ENCODE measurements around the gene MCM9.

MCM9 gene

GRCh38 chr6:118860363-118860762 lies 74.6 kb downstream of the MCM9 start:
- DNase-seq: no peak

DNA sequence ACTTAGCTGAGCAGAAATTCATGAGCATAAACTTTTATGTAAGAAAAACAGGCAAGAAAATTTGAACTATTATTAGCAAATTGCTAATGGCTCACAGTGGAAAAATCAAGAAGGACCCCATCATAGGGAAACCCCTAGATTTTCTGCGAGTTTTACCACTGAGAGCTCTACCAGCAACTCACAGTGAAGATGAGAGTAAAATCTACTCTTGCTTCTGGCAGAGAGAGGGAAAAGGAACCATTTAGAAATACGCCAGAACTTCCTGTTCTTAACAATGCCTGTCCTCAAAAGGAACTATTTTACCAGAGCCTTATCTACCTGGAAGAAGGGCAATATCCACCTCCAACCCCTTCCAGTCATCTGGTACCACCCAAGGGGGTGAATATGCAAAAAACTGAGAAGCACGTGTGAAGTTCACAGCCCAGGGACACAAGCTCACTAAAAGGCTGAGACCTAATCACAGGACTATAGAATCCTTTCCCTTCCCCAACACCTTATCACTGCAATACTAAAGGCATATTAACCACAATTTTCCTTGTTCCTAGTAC lies 75.4 kb downstream of the MCM9 start:
- DNase-seq: no peak

- no peak for DNase-seq
Observed at GRCh38 chr6:118856301-118856700, 78.7 kb downstream of the MCM9 start.

DNA sequence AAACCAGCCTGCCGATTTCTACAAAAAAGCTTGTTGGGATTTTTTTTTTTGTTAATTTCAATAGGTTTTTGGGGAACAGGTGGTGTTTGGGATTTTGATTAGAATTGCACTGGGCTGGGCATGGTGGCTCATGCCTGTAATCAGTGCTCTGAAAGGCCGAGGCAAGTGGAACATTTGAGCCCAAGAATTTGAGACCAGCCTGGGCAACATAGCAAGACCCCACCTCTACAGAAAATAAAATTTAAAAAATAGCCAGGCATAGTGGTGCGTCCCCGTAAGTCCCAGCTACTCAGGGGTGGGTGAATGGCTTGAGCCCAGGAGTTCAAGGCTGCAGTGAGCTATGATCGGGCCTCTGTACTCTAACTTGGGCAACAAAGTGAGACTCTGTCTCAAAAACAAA lies 81.6 kb downstream of the MCM9 start:
- no peak for DNase-seq

GRCh38 chr6:118844915-118845314 lies 90.0 kb downstream of the MCM9 start:
- DNase-seq: no peak

DNA sequence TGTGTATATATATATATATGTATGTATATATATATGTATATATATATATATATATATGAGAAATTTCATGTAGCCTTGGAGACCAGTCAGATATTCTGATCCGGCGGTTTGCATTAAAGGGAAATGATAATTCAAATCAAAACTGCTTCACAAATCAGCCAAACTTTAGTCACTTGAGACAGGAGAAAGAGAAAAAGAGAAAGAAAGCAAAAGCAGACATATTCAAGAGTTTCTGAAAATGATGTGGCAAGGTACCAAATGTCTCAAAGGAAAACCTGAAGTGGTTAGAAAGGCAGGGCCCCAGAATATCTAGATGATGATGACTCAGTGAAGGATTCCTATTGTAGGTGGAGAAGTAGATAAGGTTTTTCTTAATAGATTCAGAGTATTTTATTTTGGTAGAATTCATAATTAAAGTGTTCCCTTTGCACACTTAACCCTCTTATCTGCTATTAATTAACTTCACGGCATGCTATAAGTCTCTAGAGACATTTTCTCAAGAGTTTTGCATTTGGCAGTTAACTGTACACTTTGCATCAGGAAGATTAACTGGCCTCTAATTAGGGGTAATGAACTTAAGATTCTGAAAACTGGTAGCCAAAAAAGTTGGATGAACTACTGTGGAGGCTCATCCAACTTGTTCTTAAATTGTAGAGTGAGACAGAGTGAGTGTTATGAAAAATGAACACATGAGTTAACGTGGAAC lies 91.1 kb downstream of the MCM9 start:
- DNase-seq: peak; percentile 25

DNA sequence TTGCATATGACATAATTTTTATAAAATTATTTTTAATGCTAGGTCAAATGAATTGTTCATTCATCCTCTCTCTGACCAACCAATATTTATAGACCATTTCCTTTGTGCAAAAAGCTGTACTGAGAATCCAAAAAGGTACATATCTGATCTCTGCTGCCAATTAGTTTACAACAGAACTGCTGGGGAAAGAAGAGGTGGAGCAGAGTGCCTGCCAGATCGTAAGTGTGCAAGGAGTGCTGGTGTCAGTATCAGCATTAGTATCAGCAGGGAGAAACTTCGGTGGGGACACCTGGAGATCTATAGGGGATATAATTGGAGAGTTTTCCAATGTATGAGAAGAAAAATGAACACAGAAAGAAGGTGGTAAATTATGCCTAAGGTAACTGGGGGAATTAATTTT lies 104.3 kb downstream of the MCM9 start:
- DNase-seq: no peak

- no peak for DNase-seq
Observed at GRCh38 chr6:118829817-118830478, 105.0 kb downstream of the MCM9 start.

- DNase-seq: no peak
Observed at GRCh38 chr6:118826096-118826495, 108.9 kb downstream of the MCM9 start.

DNA sequence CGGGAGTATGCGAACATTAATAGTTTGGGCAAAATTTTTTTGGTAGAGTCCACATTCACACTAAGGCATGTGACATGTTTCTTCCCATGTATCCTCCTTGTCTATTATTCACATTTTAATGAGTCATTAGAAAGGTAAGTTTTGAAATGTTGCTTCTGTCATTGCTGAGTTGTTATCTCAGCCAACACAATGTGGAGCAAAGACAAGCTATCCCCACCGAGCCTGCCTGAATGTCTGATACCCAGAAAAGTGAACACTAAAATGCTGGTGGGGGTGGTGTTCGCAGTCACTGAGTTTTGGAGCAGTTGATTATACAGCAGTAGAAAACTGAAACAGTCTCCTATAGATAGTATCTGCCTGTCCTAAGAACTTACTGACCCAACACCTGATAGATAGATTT lies 109.3 kb downstream of the MCM9 start:
- DNase-seq: no peak

GRCh38 chr6:118815495-118815894 lies 119.5 kb downstream of the MCM9 start:
- no peak for DNase-seq

DNA sequence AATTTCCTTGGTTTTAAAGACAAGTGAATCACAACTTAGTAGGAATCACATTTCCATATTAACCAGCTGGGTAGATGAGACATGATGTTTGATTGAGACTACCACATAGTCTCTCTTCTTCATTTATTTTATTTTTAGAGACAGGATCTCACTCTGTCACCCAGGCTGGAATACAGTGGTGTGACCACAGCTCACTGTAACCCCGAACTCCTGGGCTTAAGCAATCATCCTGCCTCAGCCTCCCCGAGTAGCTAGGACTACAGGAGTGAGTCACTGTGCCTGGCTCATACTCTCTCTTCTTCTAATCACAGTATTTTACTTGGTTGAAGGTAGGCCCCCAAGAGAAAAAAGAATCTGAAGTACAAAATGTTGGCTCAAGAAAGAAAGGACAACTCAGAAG lies 121.2 kb downstream of the MCM9 start:
- DNase-seq: peak; percentile 49

DNA sequence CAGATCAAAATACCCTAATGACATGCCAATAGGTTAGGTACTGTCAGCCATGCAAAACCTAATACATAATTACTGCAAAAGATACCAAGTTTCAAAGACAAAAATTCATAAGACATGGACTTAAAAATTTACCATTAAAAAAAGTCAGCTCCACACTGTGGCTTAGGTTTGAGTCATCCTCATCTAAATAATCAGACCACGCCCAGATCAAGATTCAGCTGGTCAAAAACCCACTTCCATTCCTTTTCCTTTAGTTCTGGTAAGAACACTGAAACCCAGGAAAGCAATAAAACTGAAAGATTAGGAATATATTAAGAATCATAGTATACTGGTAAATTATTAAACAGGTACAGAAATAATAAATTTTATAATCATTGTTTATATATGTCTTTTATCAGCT lies 122.0 kb downstream of the MCM9 start:
- no peak for DNase-seq

- peak; percentile 68 for DNase-seq
Observed at GRCh38 chr6:118810420-118811027, 124.4 kb downstream of the MCM9 start.

GRCh38 chr6:118808793-118809638 lies 125.9 kb downstream of the MCM9 start:
- DNase-seq: no peak

DNA sequence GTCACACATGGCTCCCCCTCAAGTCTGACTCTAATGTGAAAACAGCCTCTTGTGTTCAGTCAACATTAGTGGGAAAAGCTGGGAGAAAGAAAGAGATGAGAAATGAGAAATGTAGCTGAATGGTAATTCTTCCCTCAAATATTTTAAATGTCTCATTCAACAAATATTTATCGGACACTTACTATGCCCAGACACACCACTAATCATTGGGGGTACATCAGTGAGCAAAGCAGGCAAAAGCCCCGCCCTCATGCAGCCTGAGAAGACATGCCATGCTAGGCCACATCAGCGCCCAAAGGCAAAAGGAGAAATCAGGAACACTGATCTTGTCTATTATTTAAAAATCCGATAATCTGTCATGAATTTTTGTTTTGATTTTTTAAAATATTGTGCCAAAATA lies 130.9 kb downstream of the MCM9 start:
- DNase-seq: no peak

- no peak for DNase-seq
Observed at GRCh38 chr6:118801257-118801656, 133.7 kb downstream of the MCM9 start.

DNA sequence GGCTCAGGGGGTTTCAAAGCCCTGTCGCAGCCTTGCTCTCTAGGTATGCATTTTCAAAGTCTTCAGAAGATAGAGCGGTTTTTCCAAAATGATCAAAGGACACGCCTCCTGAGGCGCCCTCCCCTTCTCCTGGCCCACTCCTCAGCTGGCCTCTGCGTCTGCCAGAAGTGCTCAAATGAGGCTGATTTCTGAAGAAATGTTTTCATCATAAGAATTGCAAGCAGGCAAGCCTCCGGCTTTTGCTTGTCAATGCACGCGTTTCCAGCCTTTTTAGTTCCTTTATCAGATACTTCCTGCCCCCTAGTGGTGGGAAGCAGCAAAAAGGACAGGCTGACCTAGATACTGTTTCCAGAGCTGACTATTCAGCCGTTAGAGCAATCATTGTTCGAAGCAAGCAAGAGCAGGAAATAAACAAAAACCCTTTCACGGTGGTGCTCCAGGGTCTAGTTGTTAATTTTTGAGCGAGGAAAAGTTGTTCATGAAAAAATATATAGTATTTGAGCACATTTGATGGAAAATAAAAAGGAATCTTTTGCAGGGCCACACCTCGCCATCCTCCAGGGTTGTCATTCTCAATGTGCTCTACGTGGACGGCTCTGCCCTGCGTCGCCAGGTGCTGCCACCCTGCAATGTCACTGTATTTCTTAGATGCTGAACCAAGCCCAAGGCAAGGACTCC lies 134.4 kb downstream of the MCM9 start:
- peak; percentile 89 for DNase-seq

DNA sequence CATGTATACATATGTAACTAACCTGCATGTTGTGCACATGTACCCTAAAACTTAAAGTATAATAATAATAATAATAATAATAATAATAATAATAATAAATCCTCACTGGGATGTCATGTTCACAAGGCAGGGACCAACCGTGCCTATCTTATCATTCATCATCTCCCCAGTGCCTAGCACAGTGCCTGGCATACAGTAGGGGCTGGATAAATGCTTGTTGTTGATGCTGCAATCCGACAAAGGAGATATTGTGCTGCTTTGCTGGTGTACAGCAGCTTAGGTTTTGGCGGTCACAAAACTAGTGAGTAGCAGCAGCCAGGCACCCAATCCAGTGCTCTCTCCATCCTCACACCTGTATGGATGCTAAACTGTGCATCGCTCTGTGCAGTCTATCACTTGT lies 135.1 kb downstream of the MCM9 start:
- no peak for DNase-seq

DNA sequence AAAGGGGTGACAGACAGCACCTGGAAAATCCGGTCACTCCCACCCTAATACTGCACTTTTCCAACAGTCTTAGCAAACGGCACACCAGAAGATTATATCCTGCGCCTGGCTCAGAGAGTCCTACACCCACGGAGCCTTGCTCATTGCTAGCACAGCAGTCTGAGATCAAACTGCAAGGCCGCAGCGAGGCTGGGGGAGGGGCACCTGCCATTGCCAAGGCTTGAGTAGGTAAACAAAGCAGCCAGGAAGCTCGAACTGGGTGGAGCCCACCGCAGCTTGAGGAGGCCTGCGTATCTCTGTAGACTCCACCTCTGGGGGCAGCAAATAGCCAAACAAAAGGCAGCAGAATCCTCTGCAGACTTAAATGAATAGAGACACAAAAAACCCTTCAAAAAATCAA lies 138.4 kb downstream of the MCM9 start:
- DNase-seq: peak; percentile 78

GRCh38 chr6:118791499-118791898 lies 143.5 kb downstream of the MCM9 start:
- peak; percentile 36 for DNase-seq

GRCh38 chr6:118789954-118790353 lies 145.0 kb downstream of the MCM9 start:
- no peak for DNase-seq

DNA sequence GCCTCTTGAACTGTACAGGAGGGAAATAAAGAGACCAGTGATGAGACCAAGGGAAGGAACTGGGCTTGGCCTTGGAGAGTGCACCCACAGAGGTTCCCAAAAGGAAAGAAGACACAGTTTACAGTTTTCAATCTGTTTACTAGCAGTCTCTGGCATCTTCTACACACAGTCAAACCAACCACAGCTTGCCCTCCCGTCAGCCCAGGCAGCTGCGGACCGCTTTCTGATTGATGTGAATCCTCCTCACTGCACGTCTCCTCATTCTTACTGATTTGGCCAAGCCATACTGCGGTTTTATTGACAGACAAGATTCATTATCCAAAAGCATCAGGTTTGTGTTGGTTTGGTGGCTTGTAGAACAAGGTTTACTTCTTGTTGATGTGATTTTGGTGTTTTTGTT lies 145.5 kb downstream of the MCM9 start:
- DNase-seq: no peak

Measured in activated CD4-positive, alpha-beta T cell treated with anti-CD3 and anti-CD28 coated beads for 48 hours (primary cell).